Endothelial cell (in vitro differentiated cells): ENCODE results near the gene SNAP29. TPM values are rescaled to one million over a fixed set of nuclear protein-coding genes. Genes with fewer than 3 reads are reported as not detected.

ENCODE experiments used
- DNase-seq: peaks from one replicate; pipeline ENCODE4 v3.0.0; 2021; ENCODE audit warnings: low spot score
- H3K27ac Mint-ChIP-seq: one replicate; pipeline ENCODE4 v1.8.0; 2021; ENCODE audit warnings: mixed read lengths, inconsistent platforms; ENCODE audit not compliant: unreplicated experiment
- H3K27me3 Mint-ChIP-seq: one replicate; pipeline ENCODE4 v1.8.0; 2021; ENCODE audit warnings: mild to moderate bottlenecking, moderate library complexity, mixed read lengths, inconsistent platforms; ENCODE audit not compliant: unreplicated experiment
- H3K36me3 Mint-ChIP-seq: one replicate; pipeline ENCODE4 v1.8.0; 2021; ENCODE audit warnings: mild to moderate bottlenecking, low read depth, mixed read lengths, inconsistent platforms; ENCODE audit not compliant: unreplicated experiment
- H3K4me1 Mint-ChIP-seq: one replicate; pipeline ENCODE4 v1.8.0; 2021; ENCODE audit warnings: mild to moderate bottlenecking, mixed read lengths, inconsistent platforms; ENCODE audit not compliant: unreplicated experiment
- H3K4me3 Mint-ChIP-seq: one replicate; pipeline ENCODE4 v1.8.0; 2021; ENCODE audit warnings: mild to moderate bottlenecking, mixed read lengths, inconsistent platforms; ENCODE audit not compliant: unreplicated experiment
- H3K9me3 Mint-ChIP-seq: one replicate; pipeline ENCODE4 v1.8.0; 2021; ENCODE audit warnings: mixed read lengths, inconsistent platforms; ENCODE audit not compliant: unreplicated experiment
- CTCF ChIP-seq: fragments of 200-600 bp; sonication (generic); IDR thresholded peaks from one replicate; pipeline ENCODE4 v1.5.0; 2021; ENCODE audit warnings: antibody characterized with exemption; ENCODE audit not compliant: unreplicated experiment
- total RNA-seq: library from RNA; stranded (reverse); fragmentation: NEBNext Ultra II Directional; extraction: Animal tissue kit (Norgen Biotek cat#: 25700); gene quantifications from one replicate; pipeline ENCODE4 v1.2.1, GENCODE V29; 2021; ENCODE audit not compliant: unreplicated experiment

Gene SNAP29
- total RNA-seq, 1 donor from 2014 or later, result 22.7 TPM

- H3K4me1 Mint-ChIP-seq, result no peaks in the 10 kb centered on the region
- no peaks in the 10 kb centered on the region for H3K9me3 Mint-ChIP-seq
- DNase-seq, result no peak
- H3K36me3 Mint-ChIP-seq, result peaks cover 10% of the 10 kb centered on the region
- H3K4me3 Mint-ChIP-seq, result no peak overlapping the region
- H3K27ac Mint-ChIP-seq, result no peak overlapping the region
- no peak for TF ChIP-seq CTCF
- no peaks in the 10 kb centered on the region for H3K27me3 Mint-ChIP-seq
These were observed 81.4 kb downstream of the SNAP29 start for GRCh38 chr22:20940186-20940651.

Other genes starting within 250 kb of the SNAP29 start
- 0.18 TPM for gene SERPIND1, start 84.9 kb upstream of the SNAP29 start, total RNA-seq
- 65.3 TPM for gene PI4KA, start 196 bp upstream of the SNAP29 start, total RNA-seq
- 59.1 TPM for gene CRKL, start 58.4 kb downstream of the SNAP29 start, total RNA-seq
- 0.15 TPM for gene AIFM3, start 108.2 kb downstream of the SNAP29 start, total RNA-seq
- gene LZTR1, start 123.3 kb downstream of the SNAP29 start, total RNA-seq, result 113 TPM
- gene THAP7, start 143.1 kb downstream of the SNAP29 start, total RNA-seq, result 13.5 TPM
- gene P2RX6, start 156.2 kb downstream of the SNAP29 start, total RNA-seq, result not detected
- gene SLC7A4, start 173.6 kb downstream of the SNAP29 start, total RNA-seq, result not detected
- gene LRRC74B, start 186.9 kb downstream of the SNAP29 start, total RNA-seq, result not detected